Dedifferentiated amniotic fluid mesenchymal stem cell (primary cell): ENCODE measurements around the gene PPP1CA.

Experiments used
- DNase-seq: peaks from one replicate; pipeline ENCODE4 v3.0.0-alpha.2; 2016; ENCODE audit errors: extremely low spot score

The PPP1CA gene

GRCh38 chr11:67401495-67402191, at the start of gene PPP1CA:
TSS of gene PPP1CA (minus strand) at chr11:67401858. CDS start at chr11:67401782, 76 bp downstream.
- DNase-seq, result peak; percentile 75

GRCh38 chr11:67450796-67451657, 49.4 kb upstream of the PPP1CA start:
- no peak for DNase-seq

GRCh38 chr11:67449116-67449844, 47.6 kb upstream of the PPP1CA start:
- DNase-seq, result no peak

GRCh38 chr11:67448220-67448609, 46.6 kb upstream of the PPP1CA start:
- no peak for DNase-seq

- no peak for DNase-seq
Observed at GRCh38 chr11:67445515-67445914, 43.9 kb upstream of the PPP1CA start.

GRCh38 chr11:67442504-67443404, 41.1 kb upstream of the PPP1CA start:
- DNase-seq, result no peak

GRCh38 chr11:67441731-67442351, 40.2 kb upstream of the PPP1CA start:
- no peak for DNase-seq

- no peak for DNase-seq
Observed at GRCh38 chr11:67441098-67441563, 39.5 kb upstream of the PPP1CA start.

- DNase-seq, result no peak
Observed at GRCh38 chr11:67440229-67441097, 38.8 kb upstream of the PPP1CA start.

- no peak for DNase-seq
Observed at GRCh38 chr11:67439321-67440228, 37.9 kb upstream of the PPP1CA start.

- DNase-seq, result no peak
Observed at GRCh38 chr11:67438158-67438902, 36.7 kb upstream of the PPP1CA start.

- no peak for DNase-seq
Observed at GRCh38 chr11:67437809-67438157, 36.1 kb upstream of the PPP1CA start.

GRCh38 chr11:67437082-67437808, 35.6 kb upstream of the PPP1CA start, which contains the start of gene PTPRCAP:
TSS of gene PTPRCAP (minus strand) at chr11:67437682. CDS start at chr11:67437619, 63 bp downstream.
- no peak for DNase-seq

GRCh38 chr11:67436459-67437081, 34.9 kb upstream of the PPP1CA start:
- DNase-seq, result no peak

GRCh38 chr11:67435727-67436458, 34.2 kb upstream of the PPP1CA start:
- DNase-seq, result no peak
